Ishikawa (cell line): ENCODE data around the gene ACO2.

Experiments used
- CEBPB ChIP-seq: IDR thresholded peaks from 2 replicates; pipeline ENCODE4 v1.6.1; 2012
- CREB1 ChIP-seq: IDR thresholded peaks from 2 replicates; pipeline ENCODE4 v1.6.1; 2012; ENCODE audit warnings: low read depth
- EP300 ChIP-seq: IDR thresholded peaks from 2 replicates; pipeline ENCODE4 v1.6.1; 2012; ENCODE audit warnings: borderline replicate concordance
- FOXM1 ChIP-seq: IDR thresholded peaks from 2 replicates; pipeline ENCODE4 v1.6.1; 2012; ENCODE audit warnings: low read depth, borderline replicate concordance
- RAD21 ChIP-seq: IDR thresholded peaks from 2 replicates; pipeline ENCODE4 v1.6.1; 2012; ENCODE audit warnings: low read depth
- TAF1 ChIP-seq: IDR thresholded peaks from 2 replicates; pipeline ENCODE4 v1.6.1; 2012; ENCODE audit warnings: low read depth, mild to moderate bottlenecking
- TEAD4 ChIP-seq: IDR thresholded peaks from 2 replicates; pipeline ENCODE4 v1.6.1; 2012
- YY1 ChIP-seq: IDR thresholded peaks from 2 replicates; pipeline ENCODE4 v1.6.1; 2012; ENCODE audit warnings: low read depth
- TF ChIP-seq, protein P1 (sequence below): IDR thresholded peaks from 2 replicates; pipeline ENCODE4 v1.6.1; 2012

DNA sequence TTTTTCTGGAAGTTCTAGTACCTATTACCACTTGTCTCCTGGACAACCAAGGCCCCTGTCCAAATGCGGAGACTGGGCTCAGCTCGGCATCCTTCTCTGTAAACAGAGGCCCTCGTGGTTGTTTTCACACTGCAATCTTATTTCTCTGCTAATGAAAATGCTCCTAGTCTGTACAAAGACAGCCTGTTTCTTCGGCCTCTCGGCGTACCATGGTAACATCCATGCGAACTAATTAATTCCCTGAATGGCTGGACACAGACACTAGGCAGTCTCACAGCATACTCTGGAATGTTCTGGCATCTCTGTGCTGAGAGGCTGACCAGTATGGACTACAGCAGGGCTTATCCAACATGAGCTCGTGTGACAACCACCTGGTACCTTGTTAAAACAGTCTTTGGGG is 69.7 kb downstream of the ACO2 start:
- no peak for TF ChIP-seq TEAD4
- TF ChIP-seq TAF1, result no peak
- no peak for TF ChIP-seq EP300
- TF ChIP-seq RAD21, result no peak
- TF ChIP-seq CEBPB, result no peak
- no peak for TF ChIP-seq FOXM1
- TF ChIP-seq, protein P1, sequence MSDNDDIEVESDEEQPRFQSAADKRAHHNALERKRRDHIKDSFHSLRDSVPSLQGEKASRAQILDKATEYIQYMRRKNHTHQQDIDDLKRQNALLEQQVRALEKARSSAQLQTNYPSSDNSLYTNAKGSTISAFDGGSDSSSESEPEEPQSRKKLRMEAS, result no peak
- TF ChIP-seq CREB1, result no peak
- no peak for TF ChIP-seq YY1
